BJ (cell line): ENCODE data around the gene TRIM39. TPM values are rescaled to one million over a fixed set of nuclear protein-coding genes. Genes with fewer than 3 reads are reported as not detected.
A peak's percentile ranks its signal among the peaks of the same experiment; 100 is the strongest.
"Not testable (repeated sequence)": the region's sequence is repeated elsewhere in the genome, so short reads cannot be mapped to it uniquely, and the experiment has no call there.

Experiments used
- CTCF ChIA-PET: fragments of 350-600 bp; formaldehyde crosslinking; extraction: SDS; loops from one replicate; lab custom pipeline; 2021; ENCODE audit warnings: antibody characterized with exemption, inconsistent platforms; lab: Yijun Ruan, JAX
- POLR2A ChIA-PET: fragments of 300-600 bp; sonication (Branson Sonifier 250); formaldehyde crosslinking; extraction: SDS; loops from one replicate; lab custom pipeline; 2021; ENCODE audit warnings: antibody characterized with exemption; lab: Charles Lee
- DNase-seq: peaks from one replicate; pipeline ENCODE4 v3.0.0-alpha.2; 2011; ENCODE audit warnings: low read depth
- H3K27me3 ChIP-seq: 2 replicates; pipeline ENCODE4 v1.6.0; 2011; ENCODE audit warnings: low read length; ENCODE audit not compliant: control insufficient read depth, insufficient read depth
- H3K36me3 ChIP-seq: 2 replicates; pipeline ENCODE4 v1.5.1; 2011; ENCODE audit warnings: low read length; ENCODE audit not compliant: control insufficient read depth, insufficient read depth
- H3K4me3 ChIP-seq: 2 replicates; pipeline ENCODE4 v1.5.1; 2011; ENCODE audit warnings: low read depth, mild to moderate bottlenecking, control low read depth, low read length
- polyA plus RNA-seq: library from polyadenylated mRNA; depleted of rRNA; stranded (reverse); fragments of >200 nt; gene quantifications from 2 replicates; pipeline ENCODE4 v1.2.3, GENCODE V29; 2011
- TF ChIP-seq, protein P1 (sequence below): IDR thresholded peaks from 2 replicates; pipeline ENCODE4 v1.5.1; 2011; ENCODE audit warnings: low read depth, mild to moderate bottlenecking, control low read depth, inconsistent platforms, low read length, moderate library complexity; ENCODE audit not compliant: insufficient read depth

The TRIM39 gene
- polyA plus RNA-seq, 1 experiment, result 8.1 TPM

- TF ChIP-seq, protein P1, sequence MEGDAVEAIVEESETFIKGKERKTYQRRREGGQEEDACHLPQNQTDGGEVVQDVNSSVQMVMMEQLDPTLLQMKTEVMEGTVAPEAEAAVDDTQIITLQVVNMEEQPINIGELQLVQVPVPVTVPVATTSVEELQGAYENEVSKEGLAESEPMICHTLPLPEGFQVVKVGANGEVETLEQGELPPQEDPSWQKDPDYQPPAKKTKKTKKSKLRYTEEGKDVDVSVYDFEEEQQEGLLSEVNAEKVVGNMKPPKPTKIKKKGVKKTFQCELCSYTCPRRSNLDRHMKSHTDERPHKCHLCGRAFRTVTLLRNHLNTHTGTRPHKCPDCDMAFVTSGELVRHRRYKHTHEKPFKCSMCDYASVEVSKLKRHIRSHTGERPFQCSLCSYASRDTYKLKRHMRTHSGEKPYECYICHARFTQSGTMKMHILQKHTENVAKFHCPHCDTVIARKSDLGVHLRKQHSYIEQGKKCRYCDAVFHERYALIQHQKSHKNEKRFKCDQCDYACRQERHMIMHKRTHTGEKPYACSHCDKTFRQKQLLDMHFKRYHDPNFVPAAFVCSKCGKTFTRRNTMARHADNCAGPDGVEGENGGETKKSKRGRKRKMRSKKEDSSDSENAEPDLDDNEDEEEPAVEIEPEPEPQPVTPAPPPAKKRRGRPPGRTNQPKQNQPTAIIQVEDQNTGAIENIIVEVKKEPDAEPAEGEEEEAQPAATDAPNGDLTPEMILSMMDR, result no peak
- no peak for DNase-seq
- H3K36me3 ChIP-seq, result no peaks in the 10 kb centered on the region
- peaks cover 30% of the 10 kb centered on the region for H3K27me3 ChIP-seq
- ChIA-PET CTCF (no interaction called here), POLR2A (no interaction called here)
- H3K4me3 ChIP-seq, result no peak overlapping the region
Measured at GRCh38 chr6:30361661-30362060, 34.9 kb downstream of the TRIM39 start.

DNA sequence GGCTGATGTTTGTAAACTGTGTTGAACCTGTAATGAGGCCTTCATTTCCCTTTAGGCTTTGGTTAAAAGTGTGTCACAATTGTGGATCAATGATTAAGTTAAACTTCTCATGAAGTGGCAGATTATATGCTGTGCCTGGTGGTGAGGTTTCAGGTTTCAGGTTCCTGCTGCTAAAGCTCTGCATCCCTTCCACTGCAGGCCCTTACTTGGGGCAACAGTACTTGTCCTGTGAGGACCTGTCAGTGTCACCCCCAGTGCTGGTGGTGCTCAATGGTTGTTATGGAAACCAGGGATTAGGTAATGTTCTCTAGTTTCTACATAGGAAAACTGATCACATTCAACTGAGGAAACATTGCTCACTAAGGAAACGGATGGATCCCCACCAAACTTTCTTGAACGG lies 36.7 kb downstream of the TRIM39 start:
- Histone ChIP-seq H3K36me3 (no peaks in the 10 kb centered on the region), H3K27me3 (peaks cover 27% of the 10 kb centered on the region), H3K4me3 (no peak overlapping the region)
- TF ChIP-seq, protein P1, result no peak
- CTCF ChIA-PET, result interaction anchor here (0.8 to 1.1 kb wide), 2 partner anchors 33 to 180 kb away, joined by 3 read pairs; no protein-coding TSS in a partner anchor
- POLR2A ChIA-PET, result no interaction called here
- no peak for DNase-seq

- H3K36me3 ChIP-seq, result no peaks in the 10 kb centered on the region
- ChIA-PET POLR2A (no interaction called here), CTCF (no interaction called here)
- TF ChIP-seq, protein P1, result peak; percentile 7; the same call in 1 of the 2 replicates
- H3K4me3 ChIP-seq, result no peak overlapping the region
- DNase-seq, result no peak
- H3K27me3 ChIP-seq, result peaks cover 23% of the 10 kb centered on the region
Measured at GRCh38 chr6:30364591-30364990, 37.9 kb downstream of the TRIM39 start.

DNA sequence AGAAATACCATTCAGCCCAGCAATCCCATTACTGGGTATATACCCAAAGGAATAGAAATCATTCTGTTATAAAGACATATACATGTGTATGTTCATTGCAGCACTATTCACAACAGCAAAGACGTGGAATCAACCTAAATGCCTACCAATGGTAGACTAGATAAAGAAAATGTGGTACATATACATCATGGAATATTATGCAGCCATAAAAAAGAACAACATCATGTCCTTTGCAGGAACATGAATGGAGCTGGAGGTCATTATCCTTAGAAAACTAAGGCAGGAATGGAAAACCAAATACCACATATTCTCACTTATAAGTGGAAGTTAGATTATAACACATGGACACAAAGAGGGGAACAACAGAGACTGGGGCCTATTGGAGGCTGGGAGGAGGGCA lies 42.6 kb downstream of the TRIM39 start:
- H3K36me3 ChIP-seq, H3K4me3 ChIP-seq, POLR2A ChIA-PET, DNase-seq: not testable (repeated sequence)
- peaks cover 15% of the 10 kb centered on the region for H3K27me3 ChIP-seq
- CTCF ChIA-PET, result interaction anchor here (0.7 to 1.1 kb wide), 2 partner anchors 10 to 149 kb away, joined by 3 to 6 read pairs; no protein-coding TSS in a partner anchor

- Histone ChIP-seq H3K4me3 (no peak overlapping the region), H3K36me3 (no peaks in the 10 kb centered on the region), H3K27me3 (peaks cover 5% of the 10 kb centered on the region)
- POLR2A ChIA-PET, result no interaction called here
- TF ChIP-seq, protein P1, result no peak
- DNase-seq, result no peak
- CTCF ChIA-PET, result no interaction called here
Measured at GRCh38 chr6:30378290-30378937, 51.7 kb downstream of the TRIM39 start.
